ENCODE data around the gene TAB2. TPM values are rescaled to one million over a fixed set of nuclear protein-coding genes. Genes with fewer than 3 reads are reported as not detected.

TAB2 gene
- total and polyA plus RNA-seq, 2 donors (not counting 1 experiment from before 2014, with no cell fraction given), result 31.6 to 88.5 TPM

DNA sequence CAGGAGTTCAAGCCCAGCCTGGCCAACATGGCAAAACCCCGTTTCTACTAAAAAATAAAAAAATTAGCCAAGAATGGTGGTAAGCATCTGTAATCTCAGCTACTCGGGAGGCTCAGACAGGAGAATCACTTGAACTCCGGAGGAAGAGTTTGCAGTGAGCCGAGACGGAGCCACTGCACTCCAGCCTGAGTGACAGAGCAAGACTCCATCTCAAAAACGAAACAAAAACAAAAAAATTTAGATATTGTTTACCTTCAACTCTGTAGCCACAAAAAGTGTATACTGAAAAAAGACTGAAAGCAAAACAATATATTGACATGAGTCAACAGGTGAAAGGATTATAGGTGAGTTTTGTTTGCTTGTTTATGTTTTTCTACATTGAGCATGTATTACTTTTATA lies 30.6 kb upstream of the TAB2 start:
- no peaks in the 10 kb centered on the region for H3K4me1 Mint-ChIP-seq
- intact Hi-C loops (cut with micrococcal nuclease), result no loop called here
- POLR2A ChIA-PET, result no interaction called here
- Histone ChIP-seq H3K9ac (ENCODE audit: low read length) (no peak overlapping the region), H3K79me2 (ENCODE audit: control insufficient read depth, insufficient read depth, low read length) (no peaks in the 10 kb centered on the region), H3K4me2 (replicated peaks; ENCODE audit: low read depth, low read length, poor library complexity, severe bottlenecking) (no peak overlapping the region), H3K4me3 (ENCODE audit: control extremely low read depth in 1 of 5, extremely low read depth in 1 of 5, insufficient read depth in 1 of 5, low read depth in 2 of 5, low read length in 4 of 5) (no peak overlapping the region), H4K20me1 (ENCODE audit: control insufficient read depth, insufficient read depth, low read length, poor library complexity, severe bottlenecking) (no peaks in the 10 kb centered on the region), H3K27ac (ENCODE audit: low read length in 2 of 2) (no peak overlapping the region), H3K27me3 (replicated peaks in 1 of 4; ENCODE audit: control extremely low read depth in 1 of 4, control insufficient read depth in 3 of 4, insufficient read depth in 4 of 4, low read length in 3 of 4) (no peaks in the 10 kb centered on the region), H2AFZ (ENCODE audit: insufficient read depth, low read depth, low read length, poor library complexity, severe bottlenecking) (no peak overlapping the region), H3K9me3 (ENCODE audit: control extremely low read depth in 1 of 3, control insufficient read depth in 2 of 3, insufficient read depth in 1 of 3, low read length in 2 of 3) (no peaks in the 10 kb centered on the region), H3K4me1 (ENCODE audit: control insufficient read depth in 2 of 2, insufficient read depth in 2 of 2, low read length in 2 of 2) (no peaks in the 10 kb centered on the region), H3K36me3 (replicated peaks in 1 of 2; ENCODE audit: control extremely low read depth in 1 of 2, control insufficient read depth in 1 of 2, extremely low read depth in 1 of 2, insufficient read depth in 2 of 2, low read length in 1 of 2) (no peaks in the 10 kb centered on the region)
- WGBS (ENCODE audit: insufficient coverage), result 100% methylated on average over 1 of the region's 6 CpGs
- H3K27ac Mint-ChIP-seq, result no peak overlapping the region
- H3K9me3 Mint-ChIP-seq (ENCODE audit: insufficient read depth), result no peaks in the 10 kb centered on the region
- no peak for ATAC-seq (ENCODE audit: low read depth)
- H3K4me3 Mint-ChIP-seq, result no peak overlapping the region
- DNase-seq, result no peak
- CTCF ChIA-PET, result interaction anchor here (0.9 kb wide), 1 partner anchor 30 kb away, joined by 3 read pairs; no protein-coding TSS in a partner anchor
- no peak for TF ChIP-seq EZH2 (IDR thresholded peaks at IDR 0.05; ENCODE audit: borderline replicate concordance, insufficient read depth, low read depth, low read length, poor library complexity, severe bottlenecking)
- TF ChIP-seq, protein P1, sequence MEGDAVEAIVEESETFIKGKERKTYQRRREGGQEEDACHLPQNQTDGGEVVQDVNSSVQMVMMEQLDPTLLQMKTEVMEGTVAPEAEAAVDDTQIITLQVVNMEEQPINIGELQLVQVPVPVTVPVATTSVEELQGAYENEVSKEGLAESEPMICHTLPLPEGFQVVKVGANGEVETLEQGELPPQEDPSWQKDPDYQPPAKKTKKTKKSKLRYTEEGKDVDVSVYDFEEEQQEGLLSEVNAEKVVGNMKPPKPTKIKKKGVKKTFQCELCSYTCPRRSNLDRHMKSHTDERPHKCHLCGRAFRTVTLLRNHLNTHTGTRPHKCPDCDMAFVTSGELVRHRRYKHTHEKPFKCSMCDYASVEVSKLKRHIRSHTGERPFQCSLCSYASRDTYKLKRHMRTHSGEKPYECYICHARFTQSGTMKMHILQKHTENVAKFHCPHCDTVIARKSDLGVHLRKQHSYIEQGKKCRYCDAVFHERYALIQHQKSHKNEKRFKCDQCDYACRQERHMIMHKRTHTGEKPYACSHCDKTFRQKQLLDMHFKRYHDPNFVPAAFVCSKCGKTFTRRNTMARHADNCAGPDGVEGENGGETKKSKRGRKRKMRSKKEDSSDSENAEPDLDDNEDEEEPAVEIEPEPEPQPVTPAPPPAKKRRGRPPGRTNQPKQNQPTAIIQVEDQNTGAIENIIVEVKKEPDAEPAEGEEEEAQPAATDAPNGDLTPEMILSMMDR (IDR thresholded peaks at IDR 0.05), result no peak
- no peaks in the 10 kb centered on the region for H3K27me3 Mint-ChIP-seq

DNA sequence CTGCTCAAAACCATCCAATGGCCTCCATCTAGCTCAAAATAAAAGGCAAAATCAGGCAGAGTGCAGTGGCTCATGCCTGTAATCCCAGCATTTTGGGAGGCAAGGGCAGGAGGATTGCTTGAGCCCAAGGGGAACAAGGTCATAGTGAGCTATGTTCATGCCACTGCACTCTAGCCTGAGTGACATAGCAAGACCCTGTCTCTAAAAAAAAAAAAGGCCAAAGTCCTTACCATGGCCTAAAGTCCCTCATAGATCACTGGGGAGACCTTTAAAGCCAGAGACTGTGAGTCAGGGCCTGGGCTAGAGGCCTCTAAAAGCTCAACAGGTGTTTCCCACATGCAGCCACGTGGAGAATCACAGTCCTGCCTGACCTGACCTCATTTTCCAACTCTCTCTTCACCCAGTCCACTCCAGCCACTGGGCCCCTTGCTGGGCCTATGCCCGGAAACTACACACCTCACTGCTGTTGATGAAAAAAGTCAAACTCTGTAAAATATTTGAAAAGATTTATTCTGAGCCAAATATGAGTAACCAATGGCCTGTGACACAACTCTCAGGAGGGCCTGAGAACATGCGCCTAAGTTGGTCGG lies 28.2 kb upstream of the TAB2 start:
- Mint-ChIP-seq H3K4me3 (no peak overlapping the region), H3K4me1 (no peaks in the 10 kb centered on the region), H3K27ac (no peak overlapping the region), H3K27me3 (no peaks in the 10 kb centered on the region), H3K9me3 (ENCODE audit: insufficient read depth) (no peaks in the 10 kb centered on the region)
- Histone ChIP-seq H4K20me1 (ENCODE audit: control insufficient read depth, insufficient read depth, low read length, poor library complexity, severe bottlenecking) (no peaks in the 10 kb centered on the region), H3K79me2 (ENCODE audit: control insufficient read depth, insufficient read depth, low read length) (no peaks in the 10 kb centered on the region), H3K27ac (ENCODE audit: low read length in 2 of 2) (no peak overlapping the region), H3K36me3 (replicated peaks in 1 of 2; ENCODE audit: control extremely low read depth in 1 of 2, control insufficient read depth in 1 of 2, extremely low read depth in 1 of 2, insufficient read depth in 2 of 2, low read length in 1 of 2) (no peaks in the 10 kb centered on the region), H3K4me2 (replicated peaks; ENCODE audit: low read depth, low read length, poor library complexity, severe bottlenecking) (no peak overlapping the region), H3K9me3 (ENCODE audit: control extremely low read depth in 1 of 3, control insufficient read depth in 2 of 3, insufficient read depth in 1 of 3, low read length in 2 of 3) (no peaks in the 10 kb centered on the region), H3K27me3 (replicated peaks in 1 of 4; ENCODE audit: control extremely low read depth in 1 of 4, control insufficient read depth in 3 of 4, insufficient read depth in 4 of 4, low read length in 3 of 4) (no peaks in the 10 kb centered on the region), H3K4me1 (ENCODE audit: control insufficient read depth in 2 of 2, insufficient read depth in 2 of 2, low read length in 2 of 2) (no peaks in the 10 kb centered on the region), H3K4me3 (ENCODE audit: control extremely low read depth in 1 of 5, extremely low read depth in 1 of 5, insufficient read depth in 1 of 5, low read depth in 2 of 5, low read length in 4 of 5) (no peak overlapping the region), H3K9ac (ENCODE audit: low read length) (no peak overlapping the region), H2AFZ (ENCODE audit: insufficient read depth, low read depth, low read length, poor library complexity, severe bottlenecking) (no peak overlapping the region)
- 55% methylated on average over 2 of the region's 4 CpGs for WGBS (ENCODE audit: insufficient coverage)
- no peak for ATAC-seq (ENCODE audit: low read depth)
- ChIA-PET POLR2A (interaction anchor here (0.7 kb wide), 1 partner anchor 44 kb away, joined by 4 read pairs; no protein-coding TSS in a partner anchor), CTCF (no interaction called here)
- no peak for DNase-seq
- intact Hi-C loops (cut with micrococcal nuclease), result no loop called here
- TF ChIP-seq, protein P1 (IDR thresholded peaks at IDR 0.05), result no peak
- no peak for TF ChIP-seq EZH2 (IDR thresholded peaks at IDR 0.05; ENCODE audit: borderline replicate concordance, insufficient read depth, low read depth, low read length, poor library complexity, severe bottlenecking)
